ENCODE data around the gene URM1. TPM values are rescaled to one million over a fixed set of nuclear protein-coding genes. Genes with fewer than 3 reads are reported as not detected.

URM1 gene
- total RNA-seq, 1 donor from 2014 or later, result 73.2 TPM

DNA sequence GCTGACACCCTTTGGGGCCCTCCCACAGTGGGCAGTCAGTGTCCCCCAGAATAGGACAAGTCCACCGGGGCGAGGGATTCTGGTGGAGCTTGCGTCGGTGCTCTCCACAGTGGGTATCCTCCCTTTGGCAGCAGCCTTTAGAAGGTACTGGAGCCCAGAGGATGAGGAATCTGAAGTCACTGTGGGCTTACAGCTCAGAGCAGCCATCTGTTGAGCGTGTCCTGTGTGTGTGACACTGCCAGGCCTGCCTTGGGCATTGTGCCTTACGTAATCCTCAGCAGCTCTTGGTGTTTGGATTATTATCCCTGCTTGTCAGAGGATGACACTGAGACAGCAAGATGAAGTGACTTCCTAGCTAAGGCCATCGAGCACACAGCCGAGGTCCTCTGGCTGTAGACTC lies 12.6 kb downstream of the URM1 start:
- Mint-ChIP-seq H3K27me3 (ENCODE audit: low read depth) (peaks cover 35% of the 10 kb centered on the region), H3K4me1 (peaks cover 77% of the 10 kb centered on the region), H3K36me3 (ENCODE audit: low read depth) (peaks cover 19% of the 10 kb centered on the region), H3K9me3 (no peaks in the 10 kb centered on the region), H3K4me3 (peak overlapping the region; percentile 94), H3K27ac (ENCODE audit: unreplicated experiment) (peak overlapping the region; percentile 97)
- DNase-seq (ENCODE audit: low read depth, low spot score), result no peak
- TF ChIP-seq, protein P1, sequence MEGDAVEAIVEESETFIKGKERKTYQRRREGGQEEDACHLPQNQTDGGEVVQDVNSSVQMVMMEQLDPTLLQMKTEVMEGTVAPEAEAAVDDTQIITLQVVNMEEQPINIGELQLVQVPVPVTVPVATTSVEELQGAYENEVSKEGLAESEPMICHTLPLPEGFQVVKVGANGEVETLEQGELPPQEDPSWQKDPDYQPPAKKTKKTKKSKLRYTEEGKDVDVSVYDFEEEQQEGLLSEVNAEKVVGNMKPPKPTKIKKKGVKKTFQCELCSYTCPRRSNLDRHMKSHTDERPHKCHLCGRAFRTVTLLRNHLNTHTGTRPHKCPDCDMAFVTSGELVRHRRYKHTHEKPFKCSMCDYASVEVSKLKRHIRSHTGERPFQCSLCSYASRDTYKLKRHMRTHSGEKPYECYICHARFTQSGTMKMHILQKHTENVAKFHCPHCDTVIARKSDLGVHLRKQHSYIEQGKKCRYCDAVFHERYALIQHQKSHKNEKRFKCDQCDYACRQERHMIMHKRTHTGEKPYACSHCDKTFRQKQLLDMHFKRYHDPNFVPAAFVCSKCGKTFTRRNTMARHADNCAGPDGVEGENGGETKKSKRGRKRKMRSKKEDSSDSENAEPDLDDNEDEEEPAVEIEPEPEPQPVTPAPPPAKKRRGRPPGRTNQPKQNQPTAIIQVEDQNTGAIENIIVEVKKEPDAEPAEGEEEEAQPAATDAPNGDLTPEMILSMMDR (conservative IDR thresholded peaks at IDR 0.05), result no peak

DNA sequence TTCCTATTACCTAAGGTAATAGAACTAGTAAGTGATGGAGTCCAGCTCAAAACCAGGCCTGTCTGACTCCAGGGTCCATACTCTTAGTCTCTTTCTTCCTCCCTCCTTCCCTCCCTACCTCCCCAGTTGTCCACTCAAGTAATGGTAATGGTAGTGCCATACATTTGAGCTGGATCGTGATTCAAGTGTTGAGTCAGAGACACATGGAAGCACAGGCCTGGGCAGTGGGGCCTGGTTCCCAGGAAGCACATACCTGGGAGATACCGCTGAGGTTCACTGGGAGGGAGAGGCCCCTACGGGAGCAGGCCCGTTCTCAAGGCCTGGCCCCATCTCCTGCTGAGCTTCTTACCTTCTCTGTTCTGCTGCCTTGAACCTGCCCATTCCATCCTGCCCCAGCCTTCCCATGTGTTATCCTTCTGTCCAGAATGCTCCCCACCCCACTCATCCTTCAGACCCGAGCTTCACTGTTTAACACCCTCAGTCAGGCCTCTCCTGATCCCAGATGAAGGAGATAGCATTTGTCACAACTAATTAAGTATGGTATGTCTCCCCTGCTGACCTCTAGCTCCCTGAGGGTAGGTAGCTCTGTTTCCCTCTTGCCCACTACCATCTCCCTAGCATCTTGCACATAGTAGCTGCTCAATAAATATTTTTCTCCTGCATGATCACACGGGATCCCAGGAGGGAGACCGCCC lies 13.8 kb downstream of the URM1 start:
- no peaks in the 10 kb centered on the region for H3K9me3 Mint-ChIP-seq
- no peak for DNase-seq (ENCODE audit: low read depth, low spot score)
- H3K27ac Mint-ChIP-seq (ENCODE audit: unreplicated experiment), result peak overlapping the region; percentile 84
- H3K36me3 Mint-ChIP-seq (ENCODE audit: low read depth), result peaks cover 25% of the 10 kb centered on the region
- TF ChIP-seq, protein P1 (conservative IDR thresholded peaks at IDR 0.05), result no peak
- peaks cover 43% of the 10 kb centered on the region for H3K27me3 Mint-ChIP-seq (ENCODE audit: low read depth)
- H3K4me1 Mint-ChIP-seq, result peaks cover 85% of the 10 kb centered on the region
- peak overlapping the region; percentile 94 for H3K4me3 Mint-ChIP-seq

DNA sequence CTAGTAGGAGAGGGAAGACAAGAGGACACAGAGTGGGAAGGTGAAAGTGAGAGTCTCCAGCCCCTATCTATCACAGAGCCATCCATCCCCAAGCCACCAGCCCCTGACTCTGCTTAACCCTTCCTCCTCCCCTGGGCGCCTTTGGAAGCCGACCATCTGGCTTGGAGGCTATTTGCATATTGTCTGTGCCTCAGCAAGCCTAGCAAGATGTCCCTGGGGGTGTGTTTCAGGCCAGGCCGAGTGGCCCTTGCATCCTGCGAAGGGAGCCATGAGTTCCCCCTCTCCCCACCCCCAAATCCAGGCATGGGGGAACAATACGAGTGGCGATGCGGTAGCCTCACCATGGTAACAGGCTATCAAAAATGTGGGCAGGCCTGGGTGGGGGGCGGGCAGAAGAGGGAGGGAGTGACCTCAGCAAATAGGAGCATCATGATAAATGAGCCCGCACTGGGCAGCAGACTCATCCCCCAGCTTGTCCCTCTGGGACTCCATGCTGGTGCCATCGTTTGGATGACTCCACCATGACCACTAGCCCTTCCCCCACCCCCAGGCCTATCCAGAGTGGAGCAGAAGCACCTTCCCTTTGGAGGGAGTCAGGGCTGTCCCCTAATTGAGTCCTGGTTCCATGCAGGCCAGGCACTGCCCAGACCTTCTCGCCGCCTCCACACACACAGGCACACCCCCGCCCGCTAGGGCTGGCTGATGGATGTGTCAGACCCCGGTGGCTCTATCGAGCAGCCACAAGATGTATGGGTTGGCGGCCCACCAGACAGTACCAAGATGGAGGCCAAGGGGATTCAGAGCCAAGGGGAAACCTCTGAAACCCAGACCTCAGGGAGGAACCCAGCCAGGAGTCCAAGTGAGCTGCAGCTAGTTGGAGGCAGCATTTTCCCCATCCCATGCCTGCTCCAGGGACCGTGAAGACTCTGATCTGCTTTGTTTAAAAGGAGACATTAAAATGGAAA lies 14.6 kb downstream of the URM1 start:
- Mint-ChIP-seq H3K27me3 (ENCODE audit: low read depth) (peaks cover 51% of the 10 kb centered on the region), H3K4me1 (peaks cover 88% of the 10 kb centered on the region), H3K27ac (ENCODE audit: unreplicated experiment) (peak overlapping the region; percentile 97), H3K9me3 (no peaks in the 10 kb centered on the region), H3K4me3 (peak overlapping the region; percentile 94), H3K36me3 (ENCODE audit: low read depth) (peaks cover 28% of the 10 kb centered on the region)
- TF ChIP-seq, protein P1 (conservative IDR thresholded peaks at IDR 0.05), result no peak
- peak; percentile 44 for DNase-seq (ENCODE audit: low read depth, low spot score)

DNA sequence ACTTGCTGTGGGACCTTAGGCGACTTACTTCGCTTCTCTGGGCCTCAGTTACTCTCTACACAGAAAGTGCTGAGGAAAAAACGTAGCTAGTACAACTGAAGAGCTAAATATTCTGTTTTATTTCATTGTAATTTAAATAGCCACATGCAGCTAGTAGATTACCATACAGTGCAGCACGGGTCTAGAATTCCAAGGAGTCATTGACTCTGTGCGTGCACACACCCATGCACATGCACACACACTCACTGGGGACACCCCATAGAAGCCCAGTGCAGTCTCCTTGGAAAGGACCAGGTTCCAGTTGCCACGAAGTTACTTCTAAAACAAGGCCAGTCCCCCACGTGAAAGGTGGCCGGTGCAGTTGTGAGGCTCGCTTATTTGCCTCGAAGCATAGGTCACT lies 17.0 kb downstream of the URM1 start:
- H3K9me3 Mint-ChIP-seq, result no peaks in the 10 kb centered on the region
- peaks cover 40% of the 10 kb centered on the region for H3K36me3 Mint-ChIP-seq (ENCODE audit: low read depth)
- peak overlapping the region; percentile 94 for H3K4me3 Mint-ChIP-seq
- peaks cover 76% of the 10 kb centered on the region for H3K4me1 Mint-ChIP-seq
- H3K27ac Mint-ChIP-seq (ENCODE audit: unreplicated experiment), result no peak overlapping the region
- TF ChIP-seq, protein P1 (conservative IDR thresholded peaks at IDR 0.05), result no peak
- H3K27me3 Mint-ChIP-seq (ENCODE audit: low read depth), result peaks cover 66% of the 10 kb centered on the region
- DNase-seq (ENCODE audit: low read depth, low spot score), result no peak

DNA sequence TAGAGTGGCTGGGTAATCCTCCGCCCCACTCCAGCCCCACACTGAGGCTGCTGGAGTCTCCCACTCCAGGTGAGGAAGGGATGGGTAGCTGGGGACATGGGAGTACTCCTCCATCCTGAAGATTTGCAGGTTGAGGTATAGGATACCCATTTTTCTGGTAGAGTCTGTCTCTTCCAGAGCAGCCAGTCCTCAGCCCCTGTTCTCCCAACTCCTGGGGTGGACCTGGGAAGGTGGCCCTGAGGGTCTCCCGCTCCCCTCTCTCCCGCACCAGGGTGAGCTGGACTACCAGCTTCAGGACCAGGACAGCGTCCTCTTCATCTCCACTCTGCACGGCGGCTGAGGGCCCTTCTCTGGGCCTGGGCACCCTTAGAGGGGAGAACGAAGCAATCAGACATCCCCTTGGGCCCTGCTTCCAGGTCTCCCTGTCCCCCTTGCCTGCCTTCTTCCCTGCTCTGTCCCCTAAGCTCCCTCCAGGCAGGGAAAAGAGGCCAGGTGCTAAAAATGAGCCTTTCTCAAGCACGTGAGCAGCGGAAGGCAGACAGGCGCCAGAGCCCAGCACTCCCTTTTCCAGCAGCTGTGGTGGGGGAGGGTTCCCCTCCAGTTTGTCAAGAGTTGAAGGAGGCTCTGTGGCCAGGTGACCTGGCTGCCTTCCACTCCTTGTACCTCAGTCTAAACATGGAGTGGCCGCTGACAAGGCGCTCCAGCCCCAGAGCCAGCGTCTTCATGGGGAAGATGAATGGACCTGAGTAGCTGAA lies 18.4 kb downstream of the URM1 start:
- Mint-ChIP-seq H3K4me1 (peaks cover 72% of the 10 kb centered on the region), H3K27ac (ENCODE audit: unreplicated experiment) (peak overlapping the region; percentile 78), H3K36me3 (ENCODE audit: low read depth) (peaks cover 45% of the 10 kb centered on the region), H3K9me3 (no peaks in the 10 kb centered on the region), H3K27me3 (ENCODE audit: low read depth) (peaks cover 72% of the 10 kb centered on the region), H3K4me3 (peak overlapping the region; percentile 94)
- no peak for DNase-seq (ENCODE audit: low read depth, low spot score)
- TF ChIP-seq, protein P1 (conservative IDR thresholded peaks at IDR 0.05), result no peak

Data from neural crest cell (in vitro differentiated cells).